NOMO-1 (cell line): ENCODE data around the gene TCERG1L.

Experiments
- DNase-seq, 2 experiments: peaks; one replicate each; lab custom pipeline; 2025; ENCODE audit not compliant: unreplicated experiment in 2 of 2; lab: John Stamatoyannopoulos, UW

The TCERG1L gene

DNA sequence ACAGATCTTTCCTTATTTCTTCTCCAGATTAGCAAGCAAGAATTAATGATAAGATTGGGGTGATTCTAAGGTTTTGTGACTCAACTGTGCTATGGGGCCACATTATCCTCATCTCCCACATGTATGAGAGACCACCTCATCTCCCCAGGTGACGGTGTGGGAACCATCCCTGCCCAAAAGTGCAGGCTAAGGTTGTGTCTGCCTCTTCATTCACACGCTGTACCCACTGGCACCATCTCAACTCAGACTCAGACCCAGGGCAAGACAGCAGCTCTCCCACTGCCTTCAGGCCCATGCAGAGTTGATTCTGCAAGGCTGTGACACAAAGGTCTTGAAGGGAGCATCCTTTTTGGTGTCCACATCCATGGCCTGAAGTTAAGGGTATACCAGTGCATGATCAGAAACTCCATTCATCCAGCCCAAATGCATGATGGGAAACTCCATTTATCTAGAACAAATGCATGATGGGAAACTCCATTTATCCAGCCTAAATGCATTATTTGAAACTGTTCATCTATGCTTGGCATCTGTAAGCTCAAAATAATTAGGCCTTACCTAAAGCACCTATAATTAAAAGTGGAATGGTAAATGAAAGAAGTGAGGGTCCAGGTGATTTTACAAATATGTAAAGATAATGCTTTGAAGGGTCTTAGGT lies 99.4 kb downstream of the TCERG1L start:
- DNase-seq, result no peak

- no peak for DNase-seq
Measured at GRCh38 chr10:131211559-131211958, 100.0 kb downstream of the TCERG1L start.

- DNase-seq, result no peak
Measured at GRCh38 chr10:131211146-131211545, 100.4 kb downstream of the TCERG1L start.

- DNase-seq, result no peak
Measured at GRCh38 chr10:131210181-131210580, 101.3 kb downstream of the TCERG1L start.

GRCh38 chr10:131207584-131208532 lies 103.7 kb downstream of the TCERG1L start:
- no peak for DNase-seq

- no peak for DNase-seq
Measured at GRCh38 chr10:131207176-131207575, 104.3 kb downstream of the TCERG1L start.

DNA sequence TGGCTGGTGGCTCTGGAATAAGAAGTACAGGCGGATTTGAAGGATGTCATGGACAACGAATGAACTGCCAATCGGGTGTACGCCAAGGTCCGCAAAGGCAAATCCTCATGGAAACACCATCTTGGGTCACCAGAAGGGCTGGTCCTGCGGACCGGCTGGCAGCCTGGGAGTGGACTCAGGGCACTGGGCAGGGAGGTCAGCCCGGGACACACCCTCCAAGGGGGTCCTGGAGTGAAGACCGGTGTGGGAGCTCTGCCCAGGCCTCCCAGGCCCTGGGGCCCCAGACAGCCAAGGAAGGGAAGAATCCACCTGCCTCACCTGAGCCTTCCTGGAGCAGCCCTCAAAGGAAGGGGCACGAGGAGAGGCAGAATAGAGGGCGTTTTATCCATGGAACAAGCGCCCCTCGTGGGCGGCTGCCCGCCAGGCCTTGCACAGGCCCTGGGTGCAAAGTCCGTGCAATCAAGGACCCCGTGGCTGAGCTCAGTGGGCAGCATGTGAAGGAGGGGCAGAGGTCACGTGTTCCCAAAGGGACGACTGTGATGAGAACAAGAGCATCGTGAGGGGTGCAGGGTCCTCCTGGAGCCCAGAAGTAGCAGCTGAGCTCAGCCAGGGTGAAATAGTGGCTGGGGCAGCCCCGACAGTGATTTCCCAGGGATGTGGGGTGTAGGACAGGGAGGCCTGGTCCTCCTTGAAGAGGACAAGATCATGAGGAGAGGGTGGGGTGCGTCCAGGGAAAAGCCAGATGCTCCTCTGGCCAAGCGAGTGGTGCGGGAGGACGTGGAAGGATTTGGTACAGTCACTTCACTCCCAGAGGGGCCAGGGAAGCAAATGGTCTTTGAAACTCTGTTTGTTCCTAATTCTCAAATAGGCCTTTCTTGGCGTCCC lies 105.2 kb downstream of the TCERG1L start:
- no peak for DNase-seq

DNA sequence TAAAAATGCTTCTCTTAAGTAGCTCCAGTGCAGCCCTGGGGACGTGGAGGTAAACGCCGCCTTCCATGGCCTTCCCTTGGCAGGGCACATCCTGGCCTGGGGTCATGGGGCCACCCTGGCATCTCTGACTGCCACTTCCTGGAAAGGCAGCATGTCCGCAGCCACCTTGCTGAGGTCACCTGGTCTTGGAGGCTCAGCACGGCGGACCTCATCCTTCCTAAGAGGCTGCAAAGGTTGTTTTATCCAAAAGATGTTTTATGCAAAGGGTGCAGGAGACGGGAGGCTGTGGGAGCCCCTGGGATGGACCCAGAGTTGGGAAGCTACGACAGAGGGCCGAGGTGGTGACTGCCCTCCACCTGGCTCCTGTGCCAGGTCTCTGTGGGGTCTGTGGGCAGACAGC lies 106.0 kb downstream of the TCERG1L start:
- DNase-seq, result no peak

DNA sequence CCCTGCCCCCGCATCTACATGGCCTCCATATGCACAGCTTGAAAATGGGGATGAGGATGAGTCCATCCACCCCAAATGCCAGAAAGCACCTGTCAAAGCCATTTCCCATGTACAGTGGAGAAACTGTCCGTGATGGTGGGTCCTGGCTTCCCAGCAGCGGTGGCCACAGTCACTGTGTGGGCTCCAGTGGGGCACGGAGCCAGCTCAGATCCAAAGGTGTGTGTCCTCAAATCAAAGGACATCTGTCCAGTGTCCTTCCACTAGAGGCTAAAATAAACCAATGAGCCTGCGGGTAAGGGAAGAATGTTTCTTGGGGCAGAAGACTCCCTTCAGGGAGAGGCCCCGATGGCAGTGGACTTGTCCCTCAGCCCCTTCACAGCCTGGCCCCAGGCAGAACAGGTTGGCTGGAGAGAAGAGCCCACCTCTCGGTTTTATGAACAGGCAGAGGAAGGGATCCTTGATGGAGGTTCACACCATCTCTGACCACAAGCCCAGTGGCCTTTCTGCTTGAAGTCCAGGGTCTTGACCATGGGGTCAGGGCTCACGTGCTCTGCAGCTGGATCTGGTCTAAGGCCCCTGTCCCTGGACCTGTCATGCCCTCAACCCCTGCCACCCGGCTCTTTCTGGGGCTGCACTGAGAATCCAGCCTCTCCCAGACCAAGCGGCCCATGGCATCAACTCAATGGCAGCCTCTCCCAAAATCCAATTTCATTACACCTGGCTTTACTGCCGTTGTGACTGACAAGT lies 106.9 kb downstream of the TCERG1L start:
- no peak for DNase-seq

DNA sequence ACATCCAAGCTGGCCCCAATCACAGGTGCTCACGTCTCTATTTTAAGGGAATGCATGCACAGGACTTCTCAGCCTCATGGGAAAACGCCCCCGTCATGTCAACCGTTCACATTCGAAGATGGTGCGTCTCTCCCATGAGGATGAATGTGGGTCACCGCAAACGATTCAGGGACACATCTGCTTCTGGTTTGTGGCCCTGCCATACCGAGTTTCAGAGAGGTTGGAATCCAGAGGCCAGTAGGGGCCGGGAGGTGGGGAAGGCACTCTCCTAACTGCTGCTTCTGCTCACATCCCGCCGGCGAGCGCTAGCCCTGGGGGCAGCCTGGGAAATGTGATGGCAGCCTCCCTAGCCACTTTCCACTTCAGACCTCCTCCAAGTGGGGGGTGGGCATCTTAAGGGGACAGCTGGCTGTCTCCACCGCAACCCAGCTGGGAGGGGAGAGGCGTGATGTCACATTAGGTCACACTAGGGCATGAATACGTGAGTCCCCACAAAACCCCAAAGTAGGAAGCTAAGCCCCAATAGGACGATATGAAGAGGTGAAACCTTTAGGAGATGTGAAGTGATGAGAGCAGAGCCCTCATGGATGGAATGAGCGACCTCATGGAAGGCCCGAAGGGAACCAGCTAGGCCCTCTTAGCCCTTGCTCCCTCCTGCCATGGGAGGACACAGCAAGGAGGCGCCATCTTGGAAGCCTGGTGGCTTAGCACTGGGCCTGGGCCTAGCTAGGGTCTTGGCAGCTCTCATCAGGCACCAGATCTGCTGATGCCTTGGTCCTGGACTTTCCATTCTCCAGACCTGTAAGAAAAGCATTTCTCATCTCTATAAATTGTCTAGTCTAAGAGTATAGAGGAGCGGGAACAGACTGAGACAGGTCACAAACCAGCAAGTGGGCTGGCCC lies 107.8 kb downstream of the TCERG1L start:
- no peak for DNase-seq

GRCh38 chr10:131202990-131203389 lies 108.5 kb downstream of the TCERG1L start:
- no peak for DNase-seq

GRCh38 chr10:131201741-131202515 lies 109.6 kb downstream of the TCERG1L start:
- DNase-seq, result no peak

- no peak for DNase-seq
Measured at GRCh38 chr10:131200856-131201470, 110.6 kb downstream of the TCERG1L start.

DNA sequence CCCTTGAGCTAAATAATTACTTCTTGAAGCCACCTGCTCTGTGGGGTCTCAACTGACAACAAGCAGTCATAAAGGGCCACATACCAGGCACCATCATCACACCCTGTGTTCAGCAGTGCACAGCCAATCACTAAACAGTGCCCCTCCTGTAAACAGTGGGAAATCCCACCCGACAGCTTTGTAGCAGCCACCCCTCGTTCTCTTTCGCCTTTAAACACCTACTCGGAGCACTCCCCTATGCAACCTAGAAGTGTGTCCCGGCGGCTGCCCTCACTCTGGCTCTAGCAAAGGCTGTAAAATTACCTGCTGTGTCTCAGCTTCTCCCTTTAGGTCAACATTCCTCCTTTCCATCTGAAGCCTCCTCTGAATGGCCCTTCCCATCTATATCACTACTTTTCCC lies 111.9 kb downstream of the TCERG1L start:
- DNase-seq, result no peak

DNA sequence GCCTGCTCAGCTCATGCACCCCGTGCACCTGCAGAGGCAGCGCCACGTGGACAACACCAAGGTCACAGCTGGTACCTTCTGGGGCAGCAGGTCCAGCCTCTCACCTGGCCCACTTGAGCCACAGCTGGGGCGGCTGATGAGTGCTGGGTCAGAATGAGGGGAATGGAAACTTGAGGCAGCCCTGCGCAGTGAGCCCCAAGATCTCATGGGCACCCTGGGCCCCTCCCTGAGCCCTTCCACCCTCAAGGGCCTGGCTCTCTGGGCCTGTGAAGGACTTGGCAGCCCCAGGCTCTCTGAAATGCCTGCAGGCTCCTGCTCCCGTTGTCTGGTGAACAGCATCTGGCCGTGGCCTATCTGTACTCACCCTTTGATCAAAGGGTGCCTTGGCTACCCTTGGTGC lies 112.7 kb downstream of the TCERG1L start:
- no peak for DNase-seq

DNA sequence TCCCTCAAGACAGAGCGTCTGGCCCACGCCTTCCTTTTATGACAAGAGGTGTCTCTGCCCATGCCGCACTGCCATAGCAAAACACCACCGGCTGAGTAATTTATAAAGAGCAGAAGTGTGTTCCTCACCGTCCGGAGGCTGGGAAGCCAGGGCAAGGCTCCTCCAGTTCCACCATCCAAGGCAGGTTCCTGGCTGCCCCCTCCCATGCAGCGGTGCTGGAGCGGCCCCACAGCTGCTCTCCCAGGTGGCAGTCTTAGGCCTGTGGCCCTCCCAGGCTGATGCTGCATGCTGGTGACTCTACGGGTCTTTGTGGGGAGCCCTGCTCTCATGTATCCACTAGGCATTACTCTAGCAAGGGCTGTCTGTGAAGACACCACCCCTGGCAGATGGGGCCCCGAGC lies 113.1 kb downstream of the TCERG1L start:
- no peak for DNase-seq

- DNase-seq, result no peak
Measured at GRCh38 chr10:131196176-131196885, 115.2 kb downstream of the TCERG1L start.
